Measurements from ENCODE around the gene ARFGEF3.
A peak's percentile ranks its signal among the peaks of the same experiment; 100 is the strongest.

Gene ARFGEF3

GRCh38 chr6:138253731-138254130, 92.0 kb downstream of the ARFGEF3 start:
- H3K79me2 ChIP-seq (ENCODE audit: control insufficient read depth, insufficient read depth, low read length, unreplicated experiment), result no peaks in the 10 kb centered on the region
- H3K4me3 ChIP-seq (ENCODE audit: low read depth, low read length), result no peak overlapping the region
- H2AFZ ChIP-seq (ENCODE audit: low read length, unreplicated experiment), result no peak overlapping the region
- H3K27me3 ChIP-seq (ENCODE audit: insufficient read depth, low read length), result no peaks in the 10 kb centered on the region
- H3K27ac ChIP-seq (ENCODE audit: low read depth, low read length), result no peak overlapping the region
- H3K36me3 ChIP-seq (ENCODE audit: insufficient read depth, low read length), result no peaks in the 10 kb centered on the region
- H3K4me1 ChIP-seq (ENCODE audit: control insufficient read depth, insufficient read depth, low read length, unreplicated experiment), result peaks cover 17% of the 10 kb centered on the region

- H3K4me3 ChIP-seq (ENCODE audit: low read depth, low read length), result no peak overlapping the region
- H3K27me3 ChIP-seq (ENCODE audit: insufficient read depth, low read length), result peaks cover 5% of the 10 kb centered on the region; the same call in 1 of the 2 replicates
- peaks cover 15% of the 10 kb centered on the region for H3K4me1 ChIP-seq (ENCODE audit: control insufficient read depth, insufficient read depth, low read length, unreplicated experiment)
- H3K79me2 ChIP-seq (ENCODE audit: control insufficient read depth, insufficient read depth, low read length, unreplicated experiment), result no peaks in the 10 kb centered on the region
- H2AFZ ChIP-seq (ENCODE audit: low read length, unreplicated experiment), result no peak overlapping the region
- no peaks in the 10 kb centered on the region for H3K36me3 ChIP-seq (ENCODE audit: insufficient read depth, low read length)
- no peak overlapping the region for H3K27ac ChIP-seq (ENCODE audit: low read depth, low read length)
Measured at GRCh38 chr6:138255443-138255842, 93.7 kb downstream of the ARFGEF3 start.

GRCh38 chr6:138257638-138258040, 95.9 kb downstream of the ARFGEF3 start:
- Histone ChIP-seq H3K27ac (ENCODE audit: low read depth, low read length) (no peak overlapping the region), H3K27me3 (ENCODE audit: insufficient read depth, low read length) (peaks cover 5% of the 10 kb centered on the region; the same call in 1 of the 2 replicates), H3K4me1 (ENCODE audit: control insufficient read depth, insufficient read depth, low read length, unreplicated experiment) (no peaks in the 10 kb centered on the region), H3K79me2 (ENCODE audit: control insufficient read depth, insufficient read depth, low read length, unreplicated experiment) (no peaks in the 10 kb centered on the region), H3K36me3 (ENCODE audit: insufficient read depth, low read length) (no peaks in the 10 kb centered on the region), H2AFZ (ENCODE audit: low read length, unreplicated experiment) (no peak overlapping the region), H3K4me3 (ENCODE audit: low read depth, low read length) (no peak overlapping the region)

GRCh38 chr6:138258197-138258596, 96.5 kb downstream of the ARFGEF3 start:
- Histone ChIP-seq H3K36me3 (ENCODE audit: insufficient read depth, low read length) (no peaks in the 10 kb centered on the region), H3K4me3 (ENCODE audit: low read depth, low read length) (no peak overlapping the region), H3K4me1 (ENCODE audit: control insufficient read depth, insufficient read depth, low read length, unreplicated experiment) (no peaks in the 10 kb centered on the region), H3K27ac (ENCODE audit: low read depth, low read length) (no peak overlapping the region), H3K79me2 (ENCODE audit: control insufficient read depth, insufficient read depth, low read length, unreplicated experiment) (no peaks in the 10 kb centered on the region), H3K27me3 (ENCODE audit: insufficient read depth, low read length) (peaks cover 5% of the 10 kb centered on the region; the same call in 1 of the 2 replicates), H2AFZ (ENCODE audit: low read length, unreplicated experiment) (no peak overlapping the region)

- Histone ChIP-seq H2AFZ (ENCODE audit: low read length, unreplicated experiment) (no peak overlapping the region), H3K36me3 (ENCODE audit: insufficient read depth, low read length) (no peaks in the 10 kb centered on the region), H3K4me3 (ENCODE audit: low read depth, low read length) (no peak overlapping the region), H3K79me2 (ENCODE audit: control insufficient read depth, insufficient read depth, low read length, unreplicated experiment) (no peaks in the 10 kb centered on the region), H3K27ac (ENCODE audit: low read depth, low read length) (no peak overlapping the region), H3K27me3 (ENCODE audit: insufficient read depth, low read length) (peaks cover 5% of the 10 kb centered on the region; the same call in 1 of the 2 replicates), H3K4me1 (ENCODE audit: control insufficient read depth, insufficient read depth, low read length, unreplicated experiment) (no peaks in the 10 kb centered on the region)
Measured at GRCh38 chr6:138258991-138259390, 97.3 kb downstream of the ARFGEF3 start.

- H3K27me3 ChIP-seq (ENCODE audit: insufficient read depth, low read length), result peaks cover 5% of the 10 kb centered on the region; the same call in 1 of the 2 replicates
- peak overlapping the region; percentile 9 for H2AFZ ChIP-seq (ENCODE audit: low read length, unreplicated experiment)
- H3K4me1 ChIP-seq (ENCODE audit: control insufficient read depth, insufficient read depth, low read length, unreplicated experiment), result no peaks in the 10 kb centered on the region
- H3K27ac ChIP-seq (ENCODE audit: low read depth, low read length), result no peak overlapping the region
- H3K36me3 ChIP-seq (ENCODE audit: insufficient read depth, low read length), result no peaks in the 10 kb centered on the region
- no peak overlapping the region for H3K4me3 ChIP-seq (ENCODE audit: low read depth, low read length)
- no peaks in the 10 kb centered on the region for H3K79me2 ChIP-seq (ENCODE audit: control insufficient read depth, insufficient read depth, low read length, unreplicated experiment)
Measured at GRCh38 chr6:138261116-138261780, 99.5 kb downstream of the ARFGEF3 start.

- H2AFZ ChIP-seq (ENCODE audit: low read length, unreplicated experiment), result no peak overlapping the region
- no peaks in the 10 kb centered on the region for H3K79me2 ChIP-seq (ENCODE audit: control insufficient read depth, insufficient read depth, low read length, unreplicated experiment)
- no peaks in the 10 kb centered on the region for H3K36me3 ChIP-seq (ENCODE audit: insufficient read depth, low read length)
- no peak overlapping the region for H3K27ac ChIP-seq (ENCODE audit: low read depth, low read length)
- no peaks in the 10 kb centered on the region for H3K4me1 ChIP-seq (ENCODE audit: control insufficient read depth, insufficient read depth, low read length, unreplicated experiment)
- no peak overlapping the region for H3K4me3 ChIP-seq (ENCODE audit: low read depth, low read length)
- peaks cover 13% of the 10 kb centered on the region for H3K27me3 ChIP-seq (ENCODE audit: insufficient read depth, low read length)
Measured at GRCh38 chr6:138263963-138264362, 102.2 kb downstream of the ARFGEF3 start.

- H3K27ac ChIP-seq (ENCODE audit: low read depth, low read length), result no peak overlapping the region
- peaks cover 13% of the 10 kb centered on the region for H3K27me3 ChIP-seq (ENCODE audit: insufficient read depth, low read length)
- no peaks in the 10 kb centered on the region for H3K36me3 ChIP-seq (ENCODE audit: insufficient read depth, low read length)
- H3K4me1 ChIP-seq (ENCODE audit: control insufficient read depth, insufficient read depth, low read length, unreplicated experiment), result no peaks in the 10 kb centered on the region
- no peak overlapping the region for H3K4me3 ChIP-seq (ENCODE audit: low read depth, low read length)
- no peaks in the 10 kb centered on the region for H3K79me2 ChIP-seq (ENCODE audit: control insufficient read depth, insufficient read depth, low read length, unreplicated experiment)
- H2AFZ ChIP-seq (ENCODE audit: low read length, unreplicated experiment), result no peak overlapping the region
Measured at GRCh38 chr6:138264372-138264880, 102.7 kb downstream of the ARFGEF3 start.

GRCh38 chr6:138266095-138266494, 104.4 kb downstream of the ARFGEF3 start:
- H3K4me3 ChIP-seq (ENCODE audit: low read depth, low read length), result no peak overlapping the region
- H3K79me2 ChIP-seq (ENCODE audit: control insufficient read depth, insufficient read depth, low read length, unreplicated experiment), result no peaks in the 10 kb centered on the region
- H3K27me3 ChIP-seq (ENCODE audit: insufficient read depth, low read length), result peaks cover 15% of the 10 kb centered on the region
- no peak overlapping the region for H2AFZ ChIP-seq (ENCODE audit: low read length, unreplicated experiment)
- H3K4me1 ChIP-seq (ENCODE audit: control insufficient read depth, insufficient read depth, low read length, unreplicated experiment), result no peaks in the 10 kb centered on the region
- H3K27ac ChIP-seq (ENCODE audit: low read depth, low read length), result no peak overlapping the region
- H3K36me3 ChIP-seq (ENCODE audit: insufficient read depth, low read length), result no peaks in the 10 kb centered on the region

GRCh38 chr6:138267971-138268895, 106.5 kb downstream of the ARFGEF3 start:
- H3K27ac ChIP-seq (ENCODE audit: low read depth, low read length), result no peak overlapping the region
- H3K36me3 ChIP-seq (ENCODE audit: insufficient read depth, low read length), result no peaks in the 10 kb centered on the region
- no peak overlapping the region for H2AFZ ChIP-seq (ENCODE audit: low read length, unreplicated experiment)
- no peaks in the 10 kb centered on the region for H3K4me1 ChIP-seq (ENCODE audit: control insufficient read depth, insufficient read depth, low read length, unreplicated experiment)
- no peak overlapping the region for H3K4me3 ChIP-seq (ENCODE audit: low read depth, low read length)
- H3K79me2 ChIP-seq (ENCODE audit: control insufficient read depth, insufficient read depth, low read length, unreplicated experiment), result no peaks in the 10 kb centered on the region
- H3K27me3 ChIP-seq (ENCODE audit: insufficient read depth, low read length), result peaks cover 16% of the 10 kb centered on the region
